ENCODE results near the gene GAL3ST2.

- TF ChIP-seq POLR2A (IDR thresholded peaks at IDR 0.05): no peak
- TF ChIP-seq, protein P1, sequence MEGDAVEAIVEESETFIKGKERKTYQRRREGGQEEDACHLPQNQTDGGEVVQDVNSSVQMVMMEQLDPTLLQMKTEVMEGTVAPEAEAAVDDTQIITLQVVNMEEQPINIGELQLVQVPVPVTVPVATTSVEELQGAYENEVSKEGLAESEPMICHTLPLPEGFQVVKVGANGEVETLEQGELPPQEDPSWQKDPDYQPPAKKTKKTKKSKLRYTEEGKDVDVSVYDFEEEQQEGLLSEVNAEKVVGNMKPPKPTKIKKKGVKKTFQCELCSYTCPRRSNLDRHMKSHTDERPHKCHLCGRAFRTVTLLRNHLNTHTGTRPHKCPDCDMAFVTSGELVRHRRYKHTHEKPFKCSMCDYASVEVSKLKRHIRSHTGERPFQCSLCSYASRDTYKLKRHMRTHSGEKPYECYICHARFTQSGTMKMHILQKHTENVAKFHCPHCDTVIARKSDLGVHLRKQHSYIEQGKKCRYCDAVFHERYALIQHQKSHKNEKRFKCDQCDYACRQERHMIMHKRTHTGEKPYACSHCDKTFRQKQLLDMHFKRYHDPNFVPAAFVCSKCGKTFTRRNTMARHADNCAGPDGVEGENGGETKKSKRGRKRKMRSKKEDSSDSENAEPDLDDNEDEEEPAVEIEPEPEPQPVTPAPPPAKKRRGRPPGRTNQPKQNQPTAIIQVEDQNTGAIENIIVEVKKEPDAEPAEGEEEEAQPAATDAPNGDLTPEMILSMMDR (IDR thresholded peaks at IDR 0.05): no peak
These were observed 12.1 kb upstream of the GAL3ST2 start for GRCh38 chr2:241764275-241765241.

Data from Peyer's patch (tissue), 4 donors.